BLaER1 treated with 17β-estradiol and CSF1 and Interleukin-3, amounts not matched to agents 10 nM and 100 nM (cell line): Measurements from ENCODE around the gene CHN1.

Experiments
- H3K27ac ChIP-seq, 11 experiments: shearing (Covaris generic); formaldehyde crosslinking; 2 replicates each; pipeline ENCODE4 v1.8.1; 2022
- H3K27me3 ChIP-seq, 11 experiments: shearing (Covaris generic); formaldehyde crosslinking; 2 replicates each; pipeline ENCODE4 v1.8.1; 2022
- H3K36me3 ChIP-seq, 11 experiments: shearing (Covaris generic); formaldehyde crosslinking; 2 replicates each; pipeline ENCODE4 v1.8.1; 2022
- H3K4me1 ChIP-seq, 10 experiments: shearing (Covaris generic); formaldehyde crosslinking; 2 replicates each; pipeline ENCODE4 v1.8.1; 2022
- H3K4me2 ChIP-seq, 11 experiments: shearing (Covaris generic); formaldehyde crosslinking; 2 replicates each; pipeline ENCODE4 v1.8.1; 2022
- H3K4me3 ChIP-seq, 10 experiments: shearing (Covaris generic); formaldehyde crosslinking; 2 replicates each; pipeline ENCODE4 v1.8.1; 2022
- H3K9ac ChIP-seq, 11 experiments: shearing (Covaris generic); formaldehyde crosslinking; 2 replicates each; pipeline ENCODE4 v1.8.1; 2022
- H3K9me3 ChIP-seq, 11 experiments: shearing (Covaris generic); formaldehyde crosslinking; replicated peaks in 1 of 11; 2 replicates each; pipeline ENCODE4 v1.8.1; 2022
- H4K20me1 ChIP-seq, 11 experiments: shearing (Covaris generic); formaldehyde crosslinking; 2 replicates each; pipeline ENCODE4 v1.8.1; 2022
- Cebpa-rat ChIP-seq, 11 experiments: shearing (Covaris generic); IDR thresholded peaks; 2 replicates each; pipeline ENCODE4 v1.8.1; 2022

The CHN1 gene

GRCh38 chr2:174996622-174997021 is 8.6 kb downstream of the CHN1 start:
- no peak for TF ChIP-seq Cebpa-rat (IDR thresholded peaks at IDR 0.05)
- peaks cover 3 to 10% (median 4%) of the 10 kb centered on the region in 11 experiments; a peak in 20 of 22 replicates for H3K27me3 ChIP-seq
- H3K4me3 ChIP-seq: no peak overlapping the region
- H3K27ac ChIP-seq: no peak overlapping the region
- peaks cover 0 to 11% (median 0%) of the 10 kb centered on the region in 10 experiments; a peak in 6 of 20 replicates for H3K4me1 ChIP-seq
- H4K20me1 ChIP-seq: no peaks in the 10 kb centered on the region
- no peaks in the 10 kb centered on the region for H3K36me3 ChIP-seq
- no peaks in the 10 kb centered on the region for H3K9me3 ChIP-seq
- H3K4me2 ChIP-seq: no peak overlapping the region
- no peak overlapping the region for H3K9ac ChIP-seq

- H4K20me1 ChIP-seq: no peaks in the 10 kb centered on the region
- no peaks in the 10 kb centered on the region for H3K36me3 ChIP-seq
- H3K9ac ChIP-seq: no peak overlapping the region
Observed at GRCh38 chr2:174994381-174994780, 10.8 kb downstream of the CHN1 start.

GRCh38 chr2:174992886-174993285 is 12.3 kb downstream of the CHN1 start:
- no peak overlapping the region for H3K27ac ChIP-seq
- H4K20me1 ChIP-seq: no peaks in the 10 kb centered on the region
- no peak overlapping the region for H3K9ac ChIP-seq
- no peaks in the 10 kb centered on the region for H3K36me3 ChIP-seq
- TF ChIP-seq Cebpa-rat (IDR thresholded peaks at IDR 0.05): no peak
- peaks cover 0 to 5% (median 0%) of the 10 kb centered on the region in 11 experiments; a peak in 1 of 22 replicates for H3K27me3 ChIP-seq
- peaks cover 0 to 5% (median 0%) of the 10 kb centered on the region in 10 experiments; a peak in 1 of 20 replicates for H3K4me1 ChIP-seq
- H3K9me3 ChIP-seq: no peaks in the 10 kb centered on the region
- H3K4me2 ChIP-seq: no peak overlapping the region
- no peak overlapping the region for H3K4me3 ChIP-seq

More at GRCh38 chr2:174994381-174994780, 10.8 kb downstream of the CHN1 start:
- Histone ChIP-seq H3K27ac (no peak overlapping the region), H3K9me3 (no peaks in the 10 kb centered on the region), H3K4me1 (peaks cover 0 to 11% (median 0%) of the 10 kb centered on the region in 10 experiments; a peak in 6 of 20 replicates), H3K4me3 (no peak overlapping the region), H3K27me3 (peaks cover 0 to 5% (median 0%) of the 10 kb centered on the region in 11 experiments; a peak in 1 of 22 replicates), H3K4me2 (no peak overlapping the region)
- TF ChIP-seq Cebpa-rat (IDR thresholded peaks at IDR 0.05): peak in 1 of 11 experiments; percentile 35; a peak in 1 of 22 replicates

GRCh38 chr2:174985614-174986013 is 19.6 kb downstream of the CHN1 start:
- Histone ChIP-seq H3K36me3 (no peaks in the 10 kb centered on the region), H4K20me1 (no peaks in the 10 kb centered on the region), H3K4me1 (no peaks in the 10 kb centered on the region), H3K4me3 (no peak overlapping the region), H3K9ac (no peak overlapping the region), H3K9me3 (no peaks in the 10 kb centered on the region), H3K27ac (no peak overlapping the region), H3K4me2 (no peak overlapping the region), H3K27me3 (no peaks in the 10 kb centered on the region)
- TF ChIP-seq Cebpa-rat (IDR thresholded peaks at IDR 0.05): no peak

GRCh38 chr2:174984561-174984960 is 20.6 kb downstream of the CHN1 start:
- Histone ChIP-seq H3K4me1 (no peaks in the 10 kb centered on the region), H3K4me3 (no peak overlapping the region), H3K36me3 (no peaks in the 10 kb centered on the region), H3K4me2 (no peak overlapping the region), H4K20me1 (no peaks in the 10 kb centered on the region), H3K27ac (no peak overlapping the region), H3K9me3 (no peaks in the 10 kb centered on the region), H3K9ac (no peak overlapping the region), H3K27me3 (no peaks in the 10 kb centered on the region)
- no peak for TF ChIP-seq Cebpa-rat (IDR thresholded peaks at IDR 0.05)

- no peak overlapping the region for H3K9ac ChIP-seq
- no peak overlapping the region for H3K4me3 ChIP-seq
- no peaks in the 10 kb centered on the region for H3K36me3 ChIP-seq
- H3K27ac ChIP-seq: no peak overlapping the region
- H3K27me3 ChIP-seq: no peaks in the 10 kb centered on the region
- H4K20me1 ChIP-seq: no peaks in the 10 kb centered on the region
- H3K9me3 ChIP-seq: no peaks in the 10 kb centered on the region
- no peak overlapping the region for H3K4me2 ChIP-seq
- H3K4me1 ChIP-seq: no peaks in the 10 kb centered on the region
- no peak for TF ChIP-seq Cebpa-rat (IDR thresholded peaks at IDR 0.05)
Observed at GRCh38 chr2:174981331-174981730, 23.9 kb downstream of the CHN1 start.

GRCh38 chr2:174979996-174980395 is 25.2 kb downstream of the CHN1 start:
- no peak for TF ChIP-seq Cebpa-rat (IDR thresholded peaks at IDR 0.05)
- Histone ChIP-seq H3K9ac (no peak overlapping the region), H3K27me3 (no peaks in the 10 kb centered on the region), H3K4me2 (no peak overlapping the region), H3K4me3 (no peak overlapping the region), H3K27ac (no peak overlapping the region), H3K4me1 (no peaks in the 10 kb centered on the region), H3K36me3 (no peaks in the 10 kb centered on the region), H4K20me1 (no peaks in the 10 kb centered on the region), H3K9me3 (no peaks in the 10 kb centered on the region)

GRCh38 chr2:174977364-174977763 is 27.8 kb downstream of the CHN1 start:
- no peaks in the 10 kb centered on the region for H3K27me3 ChIP-seq
- no peak overlapping the region for H3K4me2 ChIP-seq
- H3K4me1 ChIP-seq: peaks cover 0 to 6% (median 0%) of the 10 kb centered on the region in 10 experiments; a peak in 6 of 20 replicates
- no peaks in the 10 kb centered on the region for H3K9me3 ChIP-seq
- H3K36me3 ChIP-seq: no peaks in the 10 kb centered on the region
- H3K4me3 ChIP-seq: no peak overlapping the region
- no peak for TF ChIP-seq Cebpa-rat (IDR thresholded peaks at IDR 0.05)
- H4K20me1 ChIP-seq: no peaks in the 10 kb centered on the region
- H3K9ac ChIP-seq: no peak overlapping the region
- H3K27ac ChIP-seq: no peak overlapping the region

- no peaks in the 10 kb centered on the region for H4K20me1 ChIP-seq
- no peak for TF ChIP-seq Cebpa-rat (IDR thresholded peaks at IDR 0.05)
- H3K9me3 ChIP-seq: no peaks in the 10 kb centered on the region
- H3K27me3 ChIP-seq: 0 out of 22 replicates have a peak, but pooled peaks cover 0 to 7% (median 0%) of the 10 kb centered on the region in 11 experiments
- H3K36me3 ChIP-seq: no peaks in the 10 kb centered on the region
- peaks cover 5 to 17% (median 9%) of the 10 kb centered on the region in 10 experiments for H3K4me1 ChIP-seq
- H3K4me2 ChIP-seq: no peak overlapping the region
- no peak overlapping the region for H3K4me3 ChIP-seq
- H3K27ac ChIP-seq: no peak overlapping the region
- no peak overlapping the region for H3K9ac ChIP-seq
Observed at GRCh38 chr2:174974131-174974530, 31.1 kb downstream of the CHN1 start.

GRCh38 chr2:174972924-174973323 is 32.3 kb downstream of the CHN1 start:
- Histone ChIP-seq H4K20me1 (no peaks in the 10 kb centered on the region), H3K27me3 (peaks cover 0 to 12% (median 0%) of the 10 kb centered on the region in 11 experiments; a peak in 1 of 22 replicates), H3K4me1 (peaks cover 15 to 29% (median 21%) of the 10 kb centered on the region in 10 experiments), H3K36me3 (no peaks in the 10 kb centered on the region), H3K27ac (no peak overlapping the region), H3K9me3 (no peaks in the 10 kb centered on the region), H3K9ac (no peak overlapping the region), H3K4me2 (no peak overlapping the region), H3K4me3 (no peak overlapping the region)
- no peak for TF ChIP-seq Cebpa-rat (IDR thresholded peaks at IDR 0.05)
